GM21423 (cell line): ENCODE data around the gene GVQW3.
"Not testable (repeated sequence)": the region's sequence is repeated elsewhere in the genome, so short reads cannot be mapped to it uniquely, and the experiment has no call there.

Source experiments
- ATAC-seq: cut with Tn5 transposase; IDR thresholded peaks from one replicate; pipeline ENCODE4 v1.9.1; 2021; ENCODE audit warnings: mild to moderate bottlenecking, moderate library complexity; ENCODE audit not compliant: unreplicated experiment

Gene GVQW3

DNA sequence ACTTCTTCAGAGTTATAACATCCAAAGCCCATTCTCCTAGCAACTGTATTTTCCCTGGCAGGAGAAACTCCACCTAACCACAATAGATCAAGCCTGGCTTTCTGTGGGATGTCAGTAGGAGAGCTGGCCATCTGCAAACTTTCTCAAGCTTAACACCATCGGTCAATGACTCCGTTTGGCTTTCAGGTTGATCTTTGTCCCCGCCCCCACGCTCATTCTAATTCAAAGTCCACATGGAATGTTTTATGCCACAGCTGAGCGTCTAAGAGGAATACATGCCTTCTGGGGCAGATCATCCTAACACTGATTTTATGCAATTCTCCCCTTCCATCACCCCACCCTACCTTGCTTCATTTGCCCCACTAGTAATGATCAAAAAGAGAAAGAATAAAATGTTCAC is 4.8 kb downstream of the GVQW3 start:
- ATAC-seq, result no peak

DNA sequence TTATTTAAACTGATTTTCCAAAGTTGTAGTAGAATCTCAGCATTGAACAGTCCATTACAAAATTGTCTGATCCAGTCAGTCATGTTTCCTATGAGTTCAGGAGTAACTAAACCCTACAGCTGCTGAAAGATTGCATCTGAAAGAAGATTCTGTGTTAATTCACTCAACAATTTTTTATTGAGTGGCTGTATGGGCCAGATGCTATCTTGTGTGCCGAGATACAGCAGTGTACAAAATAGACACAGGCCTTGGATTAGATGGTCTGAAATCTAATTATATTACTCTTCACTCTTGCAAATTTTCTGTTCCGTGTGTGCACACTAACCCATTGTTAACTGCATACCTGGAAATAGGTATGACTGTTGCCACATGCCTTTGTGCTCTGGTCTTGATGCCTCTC is 7.3 kb downstream of the GVQW3 start:
- no peak for ATAC-seq

DNA sequence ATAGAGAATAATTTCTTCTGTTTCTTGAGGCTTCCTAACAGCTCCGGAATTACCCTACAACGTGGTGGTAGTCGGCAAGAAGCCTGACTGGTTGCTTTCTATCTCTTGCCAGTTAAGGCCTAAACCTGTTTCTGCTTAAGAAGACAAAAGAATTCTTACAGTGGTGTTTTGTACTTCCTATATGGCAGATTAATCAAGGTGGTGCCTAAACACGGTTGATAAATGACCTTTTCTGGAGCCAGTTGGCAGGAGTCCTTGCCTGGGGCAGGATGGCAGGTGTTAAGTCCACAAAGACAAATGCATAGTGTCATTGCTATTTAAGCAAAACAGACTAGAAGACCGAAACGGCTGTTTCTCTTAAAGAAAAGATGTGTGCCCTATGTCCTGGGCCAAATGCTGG is 9.9 kb downstream of the GVQW3 start:
- no peak for ATAC-seq

DNA sequence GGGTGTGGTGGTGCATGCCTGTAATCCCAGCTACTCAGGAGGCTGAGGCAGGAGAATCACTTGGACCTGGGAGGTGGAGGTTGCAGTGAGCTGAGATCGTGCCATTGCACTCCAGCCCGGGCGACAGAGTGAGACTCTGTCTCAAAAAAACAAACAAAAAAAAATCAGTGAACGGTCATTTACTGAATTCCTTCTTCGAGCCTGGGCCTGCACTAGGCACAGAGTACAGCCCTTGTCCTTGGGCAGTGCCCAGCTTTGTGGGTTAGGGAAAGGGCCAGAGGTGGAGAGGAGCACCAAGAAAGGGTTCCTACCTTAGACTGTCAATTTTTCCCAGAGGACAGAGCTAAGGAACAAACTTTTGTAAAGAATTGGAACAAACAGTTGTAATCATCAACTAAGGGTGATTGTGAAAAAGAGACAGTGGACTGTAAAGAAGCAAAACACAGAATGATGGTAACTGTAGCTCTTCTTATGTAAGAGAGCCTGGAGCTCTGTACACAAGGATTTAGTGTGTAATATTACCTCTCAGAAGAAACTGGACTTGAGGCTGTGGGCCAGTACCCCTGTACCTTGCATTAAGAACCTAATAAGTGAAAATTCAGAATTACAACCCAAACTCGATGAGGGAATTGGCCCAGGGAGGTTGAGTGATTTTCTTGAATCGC is 10.8 kb downstream of the GVQW3 start:
- no peak for ATAC-seq

DNA sequence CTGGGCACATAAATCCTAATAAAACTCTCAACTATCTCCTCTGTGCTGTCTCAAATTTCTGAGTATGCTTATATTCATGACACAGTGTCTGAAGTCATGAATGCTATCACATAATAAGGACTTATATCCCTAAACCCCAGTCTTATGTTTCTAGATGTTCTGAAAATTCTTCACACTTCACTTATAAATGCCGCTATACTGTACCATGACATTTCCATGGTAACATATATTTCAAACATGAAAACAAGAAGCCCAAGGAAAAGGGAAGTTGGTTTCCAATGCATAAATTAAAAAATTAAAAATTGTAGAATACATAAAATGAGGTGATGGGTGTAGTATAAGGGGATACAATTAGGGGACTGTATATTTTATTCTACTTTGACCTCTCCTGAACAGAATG is 11.7 kb downstream of the GVQW3 start:
- no peak for ATAC-seq

DNA sequence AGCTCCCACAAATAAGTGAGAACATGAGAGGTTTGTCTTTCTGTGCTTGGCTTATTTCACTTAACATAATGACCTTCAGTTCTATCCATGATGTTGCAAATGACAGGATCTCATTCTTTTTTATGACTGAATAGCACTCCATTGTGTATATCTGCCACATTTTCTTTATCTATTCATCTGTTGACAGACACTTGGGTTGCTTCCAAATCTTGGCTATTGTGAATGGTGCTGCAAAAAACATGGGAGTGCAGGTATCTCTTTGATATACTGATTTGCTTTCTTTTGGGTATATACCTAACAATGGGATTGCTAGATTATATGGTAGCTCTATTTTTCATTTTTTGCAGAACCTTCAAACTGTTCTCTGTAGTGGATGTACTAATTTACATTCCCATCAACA is 13.3 kb downstream of the GVQW3 start:
- ATAC-seq, result no peak

DNA sequence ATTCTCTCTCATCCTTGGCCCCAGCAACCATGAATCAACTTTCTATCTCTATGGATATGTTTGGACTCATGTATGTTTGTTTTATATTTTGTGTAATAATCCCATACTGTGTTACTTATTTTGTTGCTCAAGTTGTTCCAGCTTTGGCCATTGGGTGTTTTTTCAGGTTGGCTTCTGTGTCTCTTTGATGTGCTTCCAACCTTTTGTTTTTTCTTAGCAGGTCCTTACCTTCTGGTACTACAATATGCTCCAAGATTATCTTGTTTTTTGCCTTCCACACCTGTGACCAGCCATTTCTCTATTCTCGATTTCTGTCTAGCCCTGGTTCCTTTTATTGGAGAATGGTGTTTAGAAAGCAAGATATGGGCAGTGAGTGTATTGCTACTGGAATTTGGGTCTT is 14.2 kb downstream of the GVQW3 start:
- no peak for ATAC-seq

DNA sequence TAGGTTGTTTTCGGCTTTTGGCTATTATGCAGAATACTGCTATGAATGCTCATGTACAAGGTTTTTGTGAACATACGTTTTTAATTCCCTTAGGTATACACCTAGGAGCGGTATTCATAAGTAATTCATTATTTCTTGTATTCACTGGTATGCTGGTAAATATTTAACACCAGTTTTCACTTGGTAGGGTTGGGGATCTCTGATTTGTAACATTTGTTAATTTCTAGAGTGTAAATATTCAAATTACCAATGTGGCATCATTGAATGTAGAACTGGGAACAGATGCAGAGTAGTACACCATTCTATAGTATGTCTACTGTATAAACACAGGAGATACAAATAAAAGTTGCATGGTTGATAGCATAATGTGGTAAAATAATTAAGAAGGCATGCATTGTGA is 16.3 kb downstream of the GVQW3 start:
- no peak for ATAC-seq

DNA sequence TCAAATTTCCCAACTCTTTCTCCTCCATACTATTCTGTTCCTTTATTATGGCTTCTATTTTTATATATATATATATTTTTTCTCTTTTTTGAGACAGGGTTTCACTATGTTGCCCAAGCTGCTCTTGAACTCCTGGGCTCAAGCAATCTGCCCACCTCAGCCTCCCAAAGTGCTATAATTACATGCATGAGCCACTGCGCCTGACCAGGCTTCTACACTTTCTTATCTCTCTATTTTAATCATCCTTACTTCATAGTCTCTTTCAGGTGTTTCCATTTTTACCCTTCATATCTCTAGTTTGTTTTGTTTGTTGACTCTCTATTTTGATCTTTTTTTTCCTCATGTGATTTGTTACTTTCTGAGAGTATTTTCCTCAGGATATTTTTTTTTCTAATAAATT is 19.8 kb downstream of the GVQW3 start:
- no peak for ATAC-seq

DNA sequence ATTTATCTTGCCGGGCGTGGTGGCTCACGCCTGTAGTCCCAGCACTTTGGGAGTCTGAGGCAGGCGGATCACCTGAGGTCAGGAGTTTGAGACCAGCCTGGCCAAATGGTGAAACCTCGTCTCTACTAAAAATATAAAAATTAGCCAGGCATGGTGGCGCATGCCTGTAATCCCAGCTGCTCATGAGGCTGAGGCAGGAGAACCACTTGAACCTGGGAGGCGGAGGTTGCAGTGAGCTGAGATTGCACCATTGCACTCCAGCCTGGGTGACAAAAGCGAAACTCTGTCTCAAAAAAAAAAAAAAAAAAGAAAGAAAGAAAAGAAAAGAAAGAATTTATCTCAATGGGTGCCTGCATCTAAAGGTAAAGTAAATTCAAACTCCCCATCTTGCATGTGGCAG is 20.4 kb downstream of the GVQW3 start:
- not testable (repeated sequence) for ATAC-seq

DNA sequence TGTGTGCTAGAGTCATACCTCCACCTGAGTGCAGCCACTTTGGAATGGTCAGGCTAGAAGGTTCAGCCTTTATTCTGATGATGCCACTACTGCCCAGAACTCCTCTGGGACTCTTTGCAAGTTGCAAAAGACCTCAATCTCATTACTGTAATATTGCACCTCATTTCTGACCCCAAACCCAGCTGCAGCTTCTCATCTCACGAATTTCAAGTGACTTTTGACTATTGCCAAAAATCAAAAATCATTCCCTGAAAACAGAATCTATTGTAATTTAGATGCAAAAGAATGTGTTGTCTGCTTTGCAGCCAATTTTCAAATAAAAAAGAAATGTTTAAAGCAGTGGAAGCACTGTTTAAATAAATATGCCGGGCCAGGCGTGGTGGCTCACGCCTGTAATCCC is 25.2 kb downstream of the GVQW3 start:
- no peak for ATAC-seq

DNA sequence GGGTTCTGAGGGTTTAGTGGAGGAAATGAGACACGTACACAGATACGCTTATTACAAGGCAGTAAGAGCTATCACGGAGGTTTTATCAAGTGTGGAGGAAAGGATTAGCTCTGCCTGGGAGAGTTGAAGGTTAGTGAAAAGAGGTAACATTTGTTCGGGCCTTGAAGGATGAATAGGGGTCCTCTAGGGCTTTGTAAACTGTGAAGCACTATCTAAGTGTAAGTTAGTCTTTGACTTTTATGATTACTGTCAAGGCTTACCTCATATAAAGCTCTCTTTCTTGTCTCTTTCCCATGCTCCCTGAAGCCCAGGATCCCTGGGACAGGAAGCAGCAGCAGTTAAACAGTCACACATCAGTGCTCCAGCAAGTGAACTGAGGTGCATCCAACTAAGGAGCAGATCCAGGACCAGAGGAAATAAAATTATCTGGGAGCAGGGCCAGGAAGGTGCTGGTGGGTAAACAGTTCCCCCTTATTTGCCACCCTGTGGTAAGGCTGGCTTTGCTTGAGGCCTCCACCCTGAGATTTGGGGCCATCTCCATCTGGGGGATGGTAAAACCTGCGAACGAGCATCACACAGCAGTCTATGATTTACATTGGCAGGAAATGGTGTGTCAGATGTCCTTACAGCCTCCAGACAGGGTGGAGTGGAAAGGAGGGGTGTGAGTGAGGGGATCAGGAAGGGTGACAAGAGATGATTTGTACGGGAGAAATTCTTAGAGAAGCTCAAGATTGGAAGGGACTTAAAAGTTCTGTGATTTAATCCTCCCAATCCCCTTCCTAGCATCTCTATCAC is 27.2 kb downstream of the GVQW3 start:
- ATAC-seq, result no peak

DNA sequence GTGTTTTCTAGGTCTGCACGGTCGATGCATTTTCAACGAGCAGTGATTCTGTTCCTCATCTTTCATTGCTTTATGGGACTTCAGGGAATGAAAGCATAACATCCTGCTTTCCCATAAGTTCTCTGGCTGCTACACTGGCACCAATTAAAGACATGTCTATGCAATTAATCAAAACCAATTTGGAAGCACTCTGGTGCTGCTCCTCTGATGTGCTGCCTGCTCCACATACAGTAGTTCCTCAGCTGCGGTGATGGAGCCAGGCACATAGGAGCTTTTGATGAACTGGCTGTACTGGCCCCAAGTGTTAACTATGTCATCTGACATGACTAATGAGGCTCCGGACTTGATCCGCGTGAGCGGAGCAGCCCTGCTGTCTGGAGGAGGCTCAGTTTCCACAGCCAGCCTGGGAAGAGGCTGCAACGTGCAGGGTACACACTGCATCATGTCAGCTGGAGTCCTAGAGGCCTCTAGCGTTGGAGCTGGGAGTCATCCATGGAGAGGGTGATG is 29.8 kb downstream of the GVQW3 start:
- ATAC-seq, result no peak

DNA sequence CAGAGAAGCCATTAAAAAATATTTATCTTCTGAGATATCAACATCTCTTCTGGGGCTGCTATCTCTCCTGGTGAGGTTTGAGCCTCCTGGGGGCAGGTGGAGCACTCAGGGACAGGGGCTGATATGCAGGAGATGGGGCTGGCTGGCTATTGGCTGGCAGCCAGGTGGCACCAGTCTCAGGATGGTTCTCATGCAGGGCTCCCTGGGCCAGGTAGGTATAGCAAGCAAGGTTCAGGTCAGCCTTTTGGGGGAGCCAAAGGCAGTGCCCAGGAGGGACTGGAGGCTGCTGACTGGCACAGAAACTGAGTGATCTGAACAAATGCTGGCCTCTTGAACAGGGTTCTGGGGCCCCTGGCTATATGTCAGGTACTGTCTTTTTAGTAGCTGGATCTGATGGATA is 34.0 kb downstream of the GVQW3 start:
- no peak for ATAC-seq

DNA sequence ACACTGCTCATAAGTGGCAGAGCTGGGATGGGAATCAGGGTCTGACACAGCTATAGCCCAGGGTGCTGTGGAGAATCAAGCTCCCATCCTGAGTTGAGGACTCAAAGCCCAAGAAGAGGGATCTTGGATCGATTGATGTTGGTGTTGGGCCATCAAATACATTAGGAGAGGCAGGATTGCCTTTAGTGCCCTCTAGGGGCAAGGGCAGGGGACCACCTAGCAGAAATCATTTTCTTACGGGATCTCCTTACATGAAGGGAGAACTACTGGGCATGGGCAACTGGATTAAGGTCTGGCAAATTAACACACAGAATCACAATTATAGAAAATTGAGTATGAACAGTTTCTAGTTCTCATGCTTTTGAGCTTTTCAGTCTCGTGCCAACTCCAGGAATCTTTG is 38.8 kb downstream of the GVQW3 start:
- ATAC-seq, result no peak

DNA sequence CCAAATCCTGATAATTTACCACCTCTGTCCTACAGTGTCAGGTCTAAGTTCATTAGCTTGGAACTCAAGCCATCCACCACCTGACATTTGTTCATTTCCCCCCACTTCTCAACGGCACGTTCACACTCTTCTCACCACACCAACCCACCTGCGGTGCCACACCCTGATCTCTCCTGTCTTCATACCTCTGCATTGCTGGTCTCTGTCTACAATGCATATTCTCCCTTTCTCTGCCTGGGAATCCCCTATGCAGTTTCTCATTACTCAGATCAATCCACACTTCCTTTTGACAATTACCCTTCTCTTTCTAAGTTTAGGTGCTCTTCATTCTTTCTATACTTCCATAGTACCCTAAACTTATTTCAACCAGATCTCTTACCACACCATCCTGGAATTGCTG is 43.3 kb downstream of the GVQW3 start:
- no peak for ATAC-seq

DNA sequence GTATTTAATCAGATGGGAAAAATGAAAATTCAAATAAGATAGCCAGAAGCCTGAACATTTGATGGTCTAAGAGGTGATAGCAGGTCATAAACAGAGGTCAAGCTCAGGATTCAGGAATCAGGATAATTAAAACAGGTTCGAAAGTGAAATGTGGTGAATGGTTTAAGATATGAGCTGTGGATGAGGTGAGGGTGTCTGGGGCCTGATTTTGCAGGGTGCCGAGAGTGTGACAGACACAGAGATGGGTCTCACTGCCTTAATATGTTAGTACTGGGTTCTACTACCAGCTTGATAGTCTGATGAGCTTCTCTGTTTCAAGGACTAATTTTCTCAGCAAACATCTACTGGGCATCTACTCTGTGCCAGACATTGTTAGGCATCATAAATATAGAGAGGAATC is 43.8 kb downstream of the GVQW3 start:
- no peak for ATAC-seq

DNA sequence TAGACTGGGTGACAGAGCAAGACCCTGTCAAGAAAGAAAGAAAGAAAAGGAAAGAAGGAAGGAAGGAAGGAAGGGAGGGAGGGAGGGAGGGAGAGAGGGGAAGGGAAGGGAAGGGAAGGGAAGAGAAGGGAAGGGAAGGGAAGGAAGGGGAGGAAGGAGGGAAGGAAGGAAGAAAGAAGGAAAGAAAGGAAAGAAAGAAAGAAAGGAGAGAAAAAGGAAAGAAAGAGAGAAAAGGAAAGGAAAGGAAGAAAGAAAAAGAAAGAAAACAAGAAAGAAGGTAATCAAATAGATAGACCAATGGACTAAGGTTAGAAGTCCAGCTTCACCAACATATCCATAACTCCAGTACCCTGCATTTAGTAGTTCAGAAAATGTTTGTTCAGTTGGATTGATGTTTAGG is 45.5 kb downstream of the GVQW3 start:
- no peak for ATAC-seq

DNA sequence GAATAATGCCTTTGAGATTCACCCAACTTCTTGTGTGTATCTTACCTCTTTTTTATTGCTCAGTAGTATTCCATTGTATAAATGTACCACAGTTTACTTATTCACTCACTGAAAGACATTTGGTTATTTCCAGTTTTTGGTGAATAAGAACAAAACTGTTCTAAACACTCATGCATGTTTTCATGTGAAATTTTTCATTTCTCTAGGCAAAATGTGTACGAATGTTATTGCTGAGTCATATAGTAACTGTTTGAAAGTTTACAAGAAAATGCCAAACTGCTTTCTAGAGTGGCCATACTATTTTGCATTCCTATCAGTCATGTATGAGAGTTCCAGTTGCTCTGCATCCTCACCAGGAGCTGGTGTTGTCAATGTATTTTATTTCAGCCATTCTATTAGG is 54.9 kb downstream of the GVQW3 start:
- no peak for ATAC-seq

DNA sequence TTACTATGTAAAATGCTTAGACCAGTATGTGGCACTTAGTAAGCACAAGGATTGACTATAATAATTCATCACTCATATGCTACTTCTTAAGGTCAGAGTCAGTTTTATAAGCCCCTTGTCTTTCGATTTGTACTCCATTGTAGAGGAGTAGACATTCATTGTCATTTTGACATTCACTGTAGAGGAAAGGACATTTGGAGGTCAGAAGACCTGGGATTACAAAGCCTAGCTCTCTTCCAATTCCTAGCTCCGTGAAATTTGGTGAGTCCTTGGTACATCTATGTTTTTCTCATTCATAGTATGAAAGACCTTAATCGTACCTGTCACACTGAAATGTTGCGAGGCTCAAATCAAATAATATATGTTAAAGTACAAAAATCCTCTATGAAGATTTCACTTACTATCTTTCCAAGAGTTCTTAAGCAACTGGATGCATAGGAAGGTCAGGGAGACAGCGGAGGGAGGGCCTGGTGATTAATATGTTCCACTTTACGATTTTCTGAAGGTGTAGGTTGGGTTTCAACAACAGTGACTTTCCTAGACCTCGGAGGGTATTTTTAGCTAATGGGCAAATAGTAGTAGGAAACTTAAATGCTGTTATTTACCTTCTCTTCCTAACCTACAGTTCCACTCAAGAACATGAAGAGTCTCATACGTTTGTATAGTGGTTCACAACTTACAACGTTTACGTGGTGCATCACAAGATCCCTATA is 62.3 kb downstream of the GVQW3 start:
- ATAC-seq, result no peak

DNA sequence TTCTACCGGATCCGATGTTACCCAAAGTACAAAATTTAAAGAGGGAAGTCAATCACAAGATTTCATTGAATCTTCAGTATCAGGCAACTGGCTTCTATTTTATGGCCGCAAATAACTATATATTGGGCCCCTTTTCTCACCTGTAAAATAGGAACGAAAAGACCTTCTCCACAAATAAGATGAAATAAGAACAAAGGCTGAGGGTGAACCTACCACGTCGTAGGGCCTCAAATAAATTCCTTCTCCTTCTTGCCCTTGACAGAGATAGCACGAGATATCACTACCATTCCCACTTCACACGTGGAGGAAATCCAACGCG is 62.9 kb downstream of the GVQW3 start:
- ATAC-seq, result no peak
